Medulla oblongata (tissue), 1 donor: ENCODE measurements around the gene ODF2L.
"Not testable (repeated sequence)": the region's sequence is repeated elsewhere in the genome, so short reads cannot be mapped to it uniquely, and the experiment has no call there.

Source experiments
- DNase-seq: peaks from one replicate; pipeline ENCODE4 v3.0.0-alpha.2; 2015; ENCODE audit errors: extremely low spot score

The ODF2L gene

DNA sequence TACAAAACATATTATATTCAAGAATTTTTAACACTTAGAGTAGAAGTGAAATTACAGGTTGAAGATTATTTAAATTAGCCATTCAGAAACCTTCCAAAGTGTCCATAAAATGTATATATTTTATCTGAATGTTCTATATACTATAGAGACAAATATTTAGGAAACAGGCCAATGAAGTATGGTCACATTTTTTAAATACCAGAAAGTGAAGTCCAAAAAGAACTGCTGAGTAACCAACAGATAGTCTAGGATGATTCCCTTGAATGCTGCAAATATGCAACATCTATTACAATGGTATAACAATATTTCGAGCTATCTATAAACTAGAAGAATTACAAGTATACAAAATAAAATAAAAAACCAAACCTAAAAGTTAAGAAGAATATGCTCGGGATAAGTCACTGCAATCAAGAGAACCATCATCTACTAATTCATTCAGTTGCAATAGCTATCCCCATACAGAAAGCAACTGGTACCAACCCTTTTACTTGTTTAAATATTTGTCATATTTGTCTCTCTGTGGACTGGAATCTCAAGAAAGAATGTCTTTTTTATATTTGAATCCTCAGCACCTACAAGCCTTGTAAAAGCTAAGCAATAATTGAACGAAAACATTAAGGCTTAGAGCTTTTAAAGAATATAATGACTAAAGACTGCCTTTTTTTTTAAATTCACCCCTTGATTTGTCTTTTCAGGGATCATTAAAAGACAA lies 8.1 kb downstream of the ODF2L start:
- DNase-seq: no peak

GRCh38 chr1:86382878-86383277 lies 13.2 kb downstream of the ODF2L start:
- DNase-seq: no peak

GRCh38 chr1:86381223-86381622 lies 14.9 kb downstream of the ODF2L start:
- no peak for DNase-seq

DNA sequence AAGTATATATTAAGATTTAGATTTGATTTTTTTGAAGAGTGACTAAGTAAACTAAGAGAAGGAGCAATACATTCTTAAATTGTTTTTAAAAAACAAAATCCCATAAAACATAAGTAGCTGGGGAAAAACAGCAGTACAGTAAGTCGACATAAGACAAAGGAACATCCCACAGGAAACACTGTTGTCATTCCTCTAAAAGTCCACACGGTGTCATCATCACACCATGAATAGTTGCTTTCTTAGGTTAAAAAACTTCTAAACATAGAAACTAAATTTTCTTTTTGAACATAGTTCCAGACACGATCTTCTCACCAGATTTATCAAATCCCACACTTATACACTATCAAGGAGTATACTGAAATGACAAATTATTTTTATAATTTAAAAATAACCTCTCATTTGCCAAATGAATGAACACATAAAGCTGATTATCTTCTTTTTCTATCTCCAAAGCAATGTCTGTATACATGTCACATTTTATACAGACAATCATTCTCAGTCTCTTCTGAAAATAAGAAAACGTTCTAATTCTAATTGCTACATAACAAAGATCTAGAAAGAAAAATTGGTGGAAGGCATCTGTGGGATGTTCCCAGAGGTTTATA lies 15.8 kb downstream of the ODF2L start:
- peak; percentile 80 for DNase-seq

DNA sequence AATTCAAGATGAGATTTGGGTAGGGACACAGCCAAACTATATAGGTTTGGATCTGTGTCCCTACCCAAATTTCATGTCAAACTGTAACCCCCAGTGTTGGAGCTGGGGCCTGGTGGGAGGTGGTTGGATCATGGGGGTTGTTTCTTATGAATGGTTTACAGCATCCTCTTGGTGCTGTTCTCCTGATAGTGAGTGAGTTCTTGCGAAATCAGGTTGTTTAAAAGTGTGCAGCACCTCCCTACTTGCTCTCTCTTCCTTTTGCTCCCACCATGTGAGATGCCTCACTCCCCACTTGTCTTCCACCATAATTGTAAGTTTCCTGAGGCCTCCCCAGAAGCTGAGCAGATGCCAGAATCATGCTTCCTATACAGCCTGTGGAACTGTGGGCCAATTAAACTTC lies 17.3 kb downstream of the ODF2L start:
- no peak for DNase-seq

DNA sequence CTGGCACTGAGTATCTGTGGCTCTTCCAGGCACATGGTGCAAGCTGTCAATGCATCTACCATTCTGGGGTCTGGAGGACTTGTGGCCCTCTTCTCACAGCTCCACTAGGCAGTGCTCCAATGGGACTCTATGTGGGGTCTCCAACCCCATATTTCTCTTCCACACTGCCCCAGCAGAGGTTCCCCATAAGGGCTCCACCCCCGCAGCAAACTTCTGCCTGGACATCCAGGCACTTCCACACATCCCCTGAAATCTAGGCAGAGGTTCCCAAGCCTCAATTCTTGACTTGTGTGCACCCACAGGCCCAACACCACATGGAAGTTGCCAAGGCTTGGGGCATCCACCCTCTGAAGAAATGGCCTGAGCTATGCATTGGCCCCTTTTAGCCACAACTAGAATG lies 18.8 kb downstream of the ODF2L start:
- DNase-seq: no peak

GRCh38 chr1:86375688-86376087 lies 20.4 kb downstream of the ODF2L start:
- no peak for DNase-seq

DNA sequence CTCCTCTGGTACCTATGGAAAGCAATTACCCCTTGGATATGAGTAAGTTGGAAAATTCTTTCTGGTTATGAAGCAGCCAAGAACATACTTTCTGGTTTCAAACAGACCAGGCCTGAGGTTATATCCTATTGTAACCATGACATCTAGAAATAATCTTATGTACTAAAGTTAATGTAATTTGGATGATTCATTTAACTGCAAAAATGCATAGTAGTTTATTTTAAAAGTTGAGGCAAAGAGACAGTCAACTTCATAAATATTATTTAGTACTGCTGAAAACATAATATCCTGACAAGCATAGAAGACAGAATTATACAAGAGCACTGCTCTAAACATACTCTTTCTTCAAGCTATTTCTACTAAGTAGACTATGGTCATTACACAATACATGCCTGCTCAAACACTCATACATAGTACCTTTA lies 25.5 kb downstream of the ODF2L start:
- DNase-seq: no peak

DNA sequence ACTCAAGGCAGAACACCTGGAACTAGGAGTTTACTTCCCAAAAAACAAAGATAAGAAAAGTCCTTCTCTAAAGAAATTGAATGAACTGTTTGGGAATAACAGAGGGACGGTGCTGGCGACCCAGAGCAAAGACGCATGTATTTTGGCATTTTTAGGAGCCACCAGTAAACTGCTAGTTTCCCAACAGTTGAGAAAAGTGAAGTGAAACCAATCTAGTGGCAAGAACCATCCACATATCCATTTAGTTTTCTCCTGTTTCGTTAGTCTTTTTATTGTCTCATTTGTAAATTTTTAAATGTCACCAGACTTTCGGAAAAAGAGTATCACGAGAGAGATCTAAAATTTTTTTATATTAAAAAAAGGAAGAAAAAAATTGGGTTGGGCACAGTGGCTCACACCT lies 30.2 kb downstream of the ODF2L start:
- DNase-seq: no peak

- DNase-seq: no peak
These were observed 33.3 kb downstream of the ODF2L start for GRCh38 chr1:86362807-86363206.

DNA sequence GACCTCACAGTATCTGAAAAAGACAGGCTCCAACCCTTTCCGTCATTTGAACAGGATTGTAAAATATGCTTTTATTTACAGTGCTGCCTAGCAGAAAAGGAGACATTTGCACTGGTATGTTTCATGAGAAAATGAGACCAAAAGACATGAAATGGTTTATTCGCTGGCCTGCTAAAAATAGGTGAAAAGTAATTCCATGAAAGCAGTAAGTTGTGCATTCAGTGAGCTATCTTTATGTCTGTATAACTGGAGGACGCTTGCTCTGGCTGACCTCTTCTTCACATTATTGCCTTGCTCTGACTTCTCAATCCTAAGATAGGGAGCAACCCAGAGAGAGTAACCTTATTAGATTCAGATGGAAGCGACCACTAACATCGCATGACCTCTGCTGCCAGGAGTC lies 38.3 kb downstream of the ODF2L start:
- no peak for DNase-seq

DNA sequence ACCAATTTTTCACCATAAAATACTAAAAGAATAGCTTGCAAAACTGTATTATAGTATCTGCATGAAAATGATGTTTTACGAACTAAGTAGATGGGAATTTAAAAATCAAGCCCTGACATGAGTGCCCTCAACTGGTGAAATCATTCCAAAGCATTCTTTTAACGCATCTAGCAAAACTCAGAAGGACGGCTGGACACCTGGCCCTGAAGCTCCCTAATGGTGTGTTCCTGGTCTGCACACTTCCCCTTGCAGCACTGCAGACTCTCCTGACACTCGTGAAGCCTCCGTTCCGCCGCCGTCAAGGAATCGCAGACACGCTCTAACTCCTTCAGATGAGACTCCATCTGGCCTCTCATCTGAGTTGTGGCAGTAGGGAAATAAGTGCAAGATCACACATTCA lies 39.9 kb downstream of the ODF2L start:
- DNase-seq: no peak

- DNase-seq: no peak
These were observed 44.0 kb downstream of the ODF2L start for GRCh38 chr1:86352086-86352485.

GRCh38 chr1:86350230-86350629 lies 45.9 kb downstream of the ODF2L start:
- DNase-seq: not testable (repeated sequence)

GRCh38 chr1:86346388-86346787 lies 49.7 kb downstream of the ODF2L start:
- DNase-seq: no peak

DNA sequence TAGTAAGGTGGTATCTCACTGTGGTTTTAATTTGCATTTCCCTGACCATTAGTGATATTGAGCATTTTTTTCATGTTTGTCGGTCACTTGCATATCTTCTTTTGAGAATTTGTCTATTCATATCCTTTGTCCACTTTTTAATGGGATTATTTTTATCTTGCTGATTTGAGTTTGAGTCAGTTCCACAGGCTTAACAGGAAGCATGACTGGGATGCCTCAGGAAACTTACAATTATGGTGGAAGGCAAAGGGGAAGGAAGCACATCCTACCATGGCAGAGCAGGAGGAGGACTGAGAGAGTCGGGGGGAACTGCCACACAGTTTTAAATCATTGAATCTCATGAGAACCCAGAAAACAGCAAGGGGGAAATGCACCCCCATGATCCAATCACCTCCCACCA lies 51.1 kb downstream of the ODF2L start:
- no peak for DNase-seq

DNA sequence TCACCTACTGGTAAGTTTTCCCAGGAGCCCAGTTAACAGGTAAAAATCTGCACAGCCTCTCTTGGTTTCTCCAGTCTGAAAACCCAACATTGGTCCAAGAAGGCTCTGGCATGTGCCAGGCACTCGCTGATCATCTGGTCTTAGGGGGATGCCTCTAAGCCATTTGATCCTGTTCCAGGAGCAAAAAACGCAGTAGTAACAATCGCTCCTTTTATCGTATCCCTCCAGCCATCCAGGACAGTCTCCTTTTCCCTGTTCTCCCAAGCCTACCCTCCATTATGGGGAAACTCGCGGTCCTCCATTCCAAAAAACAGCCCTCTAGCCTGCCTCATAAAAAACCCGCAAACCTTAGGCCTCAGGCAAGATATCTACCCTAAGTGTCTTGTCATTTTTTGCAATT lies 56.2 kb downstream of the ODF2L start:
- no peak for DNase-seq

DNA sequence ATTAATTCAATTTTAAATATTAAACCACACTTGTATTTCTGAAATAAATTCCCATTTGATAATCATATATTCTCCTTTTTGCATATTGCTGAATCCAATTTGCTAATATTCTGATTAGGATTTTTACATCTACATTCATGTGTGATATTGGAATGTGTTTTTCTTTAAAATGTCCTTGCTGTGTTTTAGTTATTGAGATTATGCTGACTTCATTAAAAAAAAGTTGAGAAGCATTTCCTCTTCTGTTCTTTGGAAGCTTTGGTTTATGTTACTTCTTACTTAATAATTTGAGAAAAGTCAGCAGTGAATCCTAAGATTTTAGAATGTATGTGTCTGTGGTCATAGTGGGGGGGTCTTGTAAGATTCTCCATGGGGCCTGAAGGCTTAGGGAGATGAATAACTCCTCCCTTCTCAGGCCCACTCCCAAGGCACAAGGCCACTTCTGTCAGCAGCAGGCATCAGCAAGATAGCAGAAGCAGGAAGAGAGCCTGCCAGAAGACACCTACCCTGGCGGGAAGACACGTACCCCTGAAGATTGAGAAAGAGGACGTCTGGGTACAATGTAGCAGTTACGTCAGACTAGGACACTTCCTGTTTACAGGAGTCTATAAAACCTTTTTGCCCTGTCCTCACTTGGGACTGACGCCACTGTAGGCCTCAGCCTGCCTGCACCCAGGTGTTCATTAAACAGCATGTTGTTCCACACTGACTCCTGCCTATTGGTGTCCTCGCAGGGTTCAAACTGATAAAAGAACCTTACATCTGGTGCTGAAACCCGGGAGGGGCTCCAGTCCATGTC lies 56.9 kb downstream of the ODF2L start:
- DNase-seq: no peak

DNA sequence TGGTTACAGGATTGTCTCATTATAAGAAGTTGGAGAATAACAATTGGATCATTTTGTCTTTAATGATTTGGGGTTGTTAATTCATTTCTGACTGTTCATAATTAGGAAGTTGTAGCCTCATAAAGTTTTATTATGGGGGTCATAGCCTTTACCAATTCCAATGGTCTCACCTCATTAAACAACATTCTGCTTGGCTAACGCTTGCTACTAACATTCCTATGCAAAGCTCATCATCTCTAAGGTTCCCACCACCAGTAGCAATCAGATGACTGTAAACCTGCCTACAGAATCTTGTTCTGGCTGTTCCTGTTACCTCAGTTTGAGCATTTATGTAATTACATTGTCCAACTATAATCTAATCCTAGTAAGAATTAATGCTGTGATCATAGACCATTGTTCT lies 60.2 kb downstream of the ODF2L start:
- no peak for DNase-seq

DNA sequence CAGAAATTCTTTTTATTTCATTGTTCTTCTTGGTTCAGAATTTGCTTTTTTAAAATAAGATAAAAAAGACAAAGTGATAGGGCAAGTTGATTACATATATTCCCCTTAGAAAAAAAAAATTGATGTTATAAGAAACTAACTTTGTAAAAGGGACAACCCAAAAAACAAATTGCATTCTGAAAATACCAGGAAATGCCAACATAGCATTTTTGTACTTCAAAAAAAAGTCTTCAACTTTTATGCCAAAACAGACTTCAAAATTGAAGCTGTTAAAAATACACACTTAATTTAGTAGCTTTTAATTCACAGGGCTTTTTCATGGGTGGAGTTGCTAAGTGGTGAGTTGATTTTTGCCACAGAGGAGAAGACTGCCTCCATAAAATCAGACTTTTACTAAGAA lies 70.9 kb downstream of the ODF2L start:
- DNase-seq: no peak

DNA sequence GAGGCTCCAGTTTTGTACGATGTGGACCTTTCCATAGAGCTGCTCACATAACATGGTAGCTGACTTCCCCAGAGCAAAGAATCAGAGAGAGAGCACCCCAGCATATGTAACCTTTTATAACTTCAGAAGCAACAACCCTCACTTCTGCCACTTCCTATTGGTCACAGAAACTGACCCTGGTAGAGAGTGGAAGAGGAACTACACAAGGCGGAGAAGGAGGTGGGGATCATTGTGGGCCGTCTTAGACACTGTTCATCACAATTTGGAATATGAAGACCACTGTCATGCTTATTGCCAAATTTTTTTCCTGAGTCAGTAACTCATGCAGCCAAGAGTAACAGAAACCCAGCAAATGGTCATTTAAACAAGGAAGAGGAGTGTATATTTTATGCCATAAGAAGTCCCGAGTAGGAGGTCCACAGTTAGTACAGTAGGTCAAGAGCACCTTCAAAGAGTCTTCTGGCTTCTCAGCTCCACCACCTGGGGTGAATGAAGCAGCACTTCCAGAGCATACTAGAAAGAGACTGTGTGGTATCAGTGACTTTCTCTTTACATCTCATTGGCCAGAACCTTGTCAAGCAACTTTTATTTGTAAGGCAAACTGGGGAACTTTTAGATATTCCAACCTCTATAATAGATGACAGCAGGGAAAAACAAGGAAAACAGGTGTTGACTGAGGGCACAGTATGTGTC lies 71.8 kb downstream of the ODF2L start:
- no peak for DNase-seq

GRCh38 chr1:86322241-86322640 lies 73.9 kb downstream of the ODF2L start:
- DNase-seq: no peak
